Upper lobe of left lung (tissue), 6 donors: ENCODE measurements around the gene BNIP5. TPM values are rescaled to one million over a fixed set of nuclear protein-coding genes. Genes with fewer than 3 reads are reported as not detected.

ENCODE experiments used
- ATAC-seq, 2 donors: fragments of 200-7000 bp; cut with Tn5 transposase; one replicate each; pipeline ENCODE4 v1.9.1; 2022; ENCODE audit warnings: mild to moderate bottlenecking in 2 of 2, moderate library complexity in 2 of 2; ENCODE audit not compliant: low FRiP score in 2 of 2
- DNase-seq, 2 donors: peaks; one replicate each; pipeline ENCODE4 v3.0.0-alpha.2; 2019 to 2020
- H3K27ac ChIP-seq, 4 donors: fragments of 200-600 bp; sonication (generic); one replicate each; pipeline ENCODE4 v1.5.1; 2016 to 2019
- H3K27me3 ChIP-seq, 4 donors: fragments of 200-600 bp; sonication (generic); one replicate each; pipeline ENCODE4 v1.5.1; 2017 to 2019
- H3K36me3 ChIP-seq, 4 donors: fragments of 200-600 bp; sonication (generic); one replicate each; pipeline ENCODE4 v1.5.1; 2016 to 2019
- H3K4me1 ChIP-seq, 4 donors: fragments of 200-600 bp; sonication (generic); one replicate each; pipeline ENCODE4 v1.5.1; 2018 to 2019
- H3K4me3 ChIP-seq, 4 donors: fragments of 200-600 bp; sonication (generic); one replicate each; pipeline ENCODE4 v1.5.1; 2017 to 2019; ENCODE audit warnings: mild to moderate bottlenecking in 2 of 4, moderate library complexity in 1 of 4
- H3K9me3 ChIP-seq, 4 donors: fragments of 200-600 bp; sonication (generic); one replicate each; pipeline ENCODE4 v1.5.1; 2018 to 2019
- EP300 ChIP-seq, 4 donors: sonication (generic); formaldehyde crosslinking; IDR thresholded peaks; one replicate each; pipeline ENCODE4 v1.5.1; 2017; ENCODE audit warnings: antibody characterized with exemption in 4 of 4, control low read depth in 2 of 4
- POLR2A ChIP-seq, 4 donors: fragments of 450-650 bp; IDR thresholded peaks; one replicate each; pipeline ENCODE4 v1.5.1; 2016 to 2017; ENCODE audit warnings: antibody characterized with exemption in 4 of 4, mild to moderate bottlenecking in 2 of 4
- POLR2AphosphoS5 ChIP-seq, 2 donors: sonication (generic); formaldehyde crosslinking; IDR thresholded peaks; one replicate each; pipeline ENCODE4 v1.5.1; 2017; ENCODE audit warnings: antibody characterized with exemption in 2 of 2
- WGBS, 2 donors: methylation state at CpG; one replicate each; pipeline ENCODE4 v1.1.5; 2017 to 2018; 5-methylcytosine and 5-hydroxymethylcytosine counted together
- total RNA-seq, 6 donors: library from RNA; depleted of rRNA in 4 of 6; stranded (reverse); fragments of >200 nt in 4 of 6; gene quantifications; one replicate each; pipeline versions ENCODE4 v1.1.0 to v1.2.1, GENCODE V29; 2016 to 2021
- TF ChIP-seq, protein P1 (sequence below), 6 experiments: fragments of 450-650 bp in 4 of 6; fragments of 200-600 bp in 2 of 6; sonication (generic) in 2 of 6; IDR thresholded peaks; one replicate each; pipeline ENCODE4 v1.5.1; 2016 to 2019; ENCODE audit warnings: antibody characterized with exemption in 6 of 6
- donor health status: DM: no; HTN: no; CAD: no; lungs with moderate emphysema.
- donor health status: DM: no; HTN: yes; CAD: no; lungs with severe emphysema.

The BNIP5 gene
- total RNA-seq, 6 donors from 2014 or later, result 0.10 TPM; not detected in 5

DNA sequence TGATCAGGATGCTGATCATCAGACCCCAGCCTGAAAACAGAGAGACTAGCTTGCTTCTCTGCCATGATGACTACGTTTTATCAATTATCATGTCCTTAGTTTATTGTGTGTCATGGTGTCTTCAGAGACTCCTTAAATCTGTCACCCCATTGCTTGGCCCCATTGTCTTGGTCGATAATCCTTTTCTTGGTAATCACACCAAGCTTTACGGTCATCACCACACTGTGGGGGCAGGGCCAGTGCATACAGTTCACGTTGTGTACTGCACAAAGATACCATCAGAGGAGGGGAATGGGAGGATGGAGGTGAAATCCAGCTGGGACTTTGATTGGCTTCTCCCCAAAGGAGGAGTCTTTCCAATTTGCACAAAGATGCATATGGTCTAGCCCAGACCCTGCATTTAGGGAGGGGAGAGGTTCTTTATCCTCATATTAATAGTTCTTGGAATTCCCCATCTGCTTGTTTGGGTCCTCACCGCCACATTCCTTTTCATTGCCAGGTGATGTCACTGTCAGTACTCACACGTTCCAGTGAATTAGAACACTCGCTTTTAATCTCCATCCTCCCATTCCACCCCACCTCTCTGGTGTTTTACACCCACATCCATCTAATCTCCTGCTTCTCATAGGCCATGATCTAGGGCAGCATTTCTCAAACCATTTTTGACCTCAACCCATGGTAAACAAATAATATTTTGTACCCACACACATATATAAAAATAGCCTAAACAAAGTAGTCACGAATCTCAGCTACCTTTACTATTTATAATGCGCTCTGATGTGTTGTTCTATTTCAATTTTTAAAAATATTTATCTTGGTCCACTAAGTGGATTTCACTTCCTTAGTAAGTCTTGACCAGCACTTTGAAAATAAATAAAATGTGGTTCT is 45.1 kb upstream of the BNIP5 start:
- no peaks in the 10 kb centered on the region for H3K9me3 ChIP-seq
- peaks cover 3 to 7% (median 5%) of the 10 kb centered on the region in 4 donors for H3K4me1 ChIP-seq
- no peaks in the 10 kb centered on the region for H3K27me3 ChIP-seq
- 77% methylated on average over 9 of the region's 9 CpGs for WGBS, 2 donors
- H3K27ac ChIP-seq, result no peak overlapping the region
- no peak overlapping the region for H3K4me3 ChIP-seq
- ATAC-seq, result no peak
- no peaks in the 10 kb centered on the region for H3K36me3 ChIP-seq
- TF ChIP-seq EP300 (IDR thresholded peaks at IDR 0.05) (no peak), POLR2A (IDR thresholded peaks at IDR 0.05) (no peak), POLR2AphosphoS5 (IDR thresholded peaks at IDR 0.05) (no peak)
- TF ChIP-seq, protein P1, sequence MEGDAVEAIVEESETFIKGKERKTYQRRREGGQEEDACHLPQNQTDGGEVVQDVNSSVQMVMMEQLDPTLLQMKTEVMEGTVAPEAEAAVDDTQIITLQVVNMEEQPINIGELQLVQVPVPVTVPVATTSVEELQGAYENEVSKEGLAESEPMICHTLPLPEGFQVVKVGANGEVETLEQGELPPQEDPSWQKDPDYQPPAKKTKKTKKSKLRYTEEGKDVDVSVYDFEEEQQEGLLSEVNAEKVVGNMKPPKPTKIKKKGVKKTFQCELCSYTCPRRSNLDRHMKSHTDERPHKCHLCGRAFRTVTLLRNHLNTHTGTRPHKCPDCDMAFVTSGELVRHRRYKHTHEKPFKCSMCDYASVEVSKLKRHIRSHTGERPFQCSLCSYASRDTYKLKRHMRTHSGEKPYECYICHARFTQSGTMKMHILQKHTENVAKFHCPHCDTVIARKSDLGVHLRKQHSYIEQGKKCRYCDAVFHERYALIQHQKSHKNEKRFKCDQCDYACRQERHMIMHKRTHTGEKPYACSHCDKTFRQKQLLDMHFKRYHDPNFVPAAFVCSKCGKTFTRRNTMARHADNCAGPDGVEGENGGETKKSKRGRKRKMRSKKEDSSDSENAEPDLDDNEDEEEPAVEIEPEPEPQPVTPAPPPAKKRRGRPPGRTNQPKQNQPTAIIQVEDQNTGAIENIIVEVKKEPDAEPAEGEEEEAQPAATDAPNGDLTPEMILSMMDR (IDR thresholded peaks at IDR 0.05), result no peak
- DNase-seq, result no peak

DNA sequence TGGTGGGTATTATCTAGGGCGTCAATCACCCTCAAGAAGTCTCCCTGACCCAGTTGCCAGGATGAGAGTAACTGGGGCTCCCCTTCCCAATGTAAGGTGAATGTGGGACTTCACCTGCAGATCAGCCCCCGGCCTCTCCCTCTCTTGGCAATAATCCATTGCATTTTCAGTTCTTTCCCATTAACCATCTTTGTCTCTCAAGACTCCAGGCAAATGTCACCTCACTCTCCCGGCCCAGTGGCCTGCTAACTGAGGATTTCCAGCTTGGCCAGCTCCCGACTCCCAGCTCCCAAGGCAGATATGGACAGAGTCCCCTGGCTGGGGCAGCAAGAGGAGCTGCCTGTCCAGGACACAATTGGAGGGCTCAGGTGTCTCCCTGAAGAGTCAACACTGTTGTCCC is 43.5 kb upstream of the BNIP5 start:
- Histone ChIP-seq H3K4me1 (peaks cover 0 to 4% (median 0%) of the 10 kb centered on the region in 4 donors), H3K27ac (no peak overlapping the region), H3K9me3 (no peaks in the 10 kb centered on the region), H3K27me3 (no peaks in the 10 kb centered on the region), H3K4me3 (no peak overlapping the region), H3K36me3 (no peaks in the 10 kb centered on the region)
- no peak for DNase-seq
- WGBS, 2 donors, result 96% methylated on average over 4 of the region's 4 CpGs
- TF ChIP-seq POLR2A (IDR thresholded peaks at IDR 0.05) (no peak), EP300 (IDR thresholded peaks at IDR 0.05) (no peak)
- TF ChIP-seq, protein P1 (IDR thresholded peaks at IDR 0.05), result no peak
- ATAC-seq, result no peak

DNA sequence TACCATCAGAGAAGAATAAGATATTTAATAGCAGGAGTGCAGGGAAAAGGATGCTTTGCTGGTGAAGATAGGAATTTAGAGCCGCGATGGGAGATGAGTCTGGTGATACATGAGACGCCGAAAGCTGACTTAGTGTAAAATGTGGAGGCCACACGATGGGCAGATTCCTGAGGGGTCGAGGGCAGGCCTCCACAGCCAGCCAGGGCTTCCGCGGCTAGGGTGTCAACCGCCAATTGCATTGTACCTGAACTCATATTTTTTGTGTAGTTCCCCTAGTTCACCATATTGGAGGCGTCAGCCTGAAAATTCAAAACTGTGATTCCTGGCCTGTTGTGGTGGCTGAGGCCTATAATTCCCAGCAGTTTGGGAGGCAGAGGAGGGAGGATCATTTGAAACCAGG is 42.2 kb upstream of the BNIP5 start:
- no peaks in the 10 kb centered on the region for H3K36me3 ChIP-seq
- H3K27ac ChIP-seq, result no peak overlapping the region
- H3K27me3 ChIP-seq, result no peaks in the 10 kb centered on the region
- peak in 1 of 2 donors; percentile 41 for DNase-seq
- H3K4me1 ChIP-seq, result peaks cover 0 to 4% (median 0%) of the 10 kb centered on the region in 4 donors
- no peaks in the 10 kb centered on the region for H3K9me3 ChIP-seq
- no peak for ATAC-seq
- 91 to 93% methylated on average over 10 of the region's 10 CpGs for WGBS, 2 donors
- TF ChIP-seq, protein P1 (IDR thresholded peaks at IDR 0.05), result no peak
- TF ChIP-seq EP300 (IDR thresholded peaks at IDR 0.05) (no peak), POLR2A (IDR thresholded peaks at IDR 0.05) (no peak), POLR2AphosphoS5 (IDR thresholded peaks at IDR 0.05) (no peak)
- no peak overlapping the region for H3K4me3 ChIP-seq

DNA sequence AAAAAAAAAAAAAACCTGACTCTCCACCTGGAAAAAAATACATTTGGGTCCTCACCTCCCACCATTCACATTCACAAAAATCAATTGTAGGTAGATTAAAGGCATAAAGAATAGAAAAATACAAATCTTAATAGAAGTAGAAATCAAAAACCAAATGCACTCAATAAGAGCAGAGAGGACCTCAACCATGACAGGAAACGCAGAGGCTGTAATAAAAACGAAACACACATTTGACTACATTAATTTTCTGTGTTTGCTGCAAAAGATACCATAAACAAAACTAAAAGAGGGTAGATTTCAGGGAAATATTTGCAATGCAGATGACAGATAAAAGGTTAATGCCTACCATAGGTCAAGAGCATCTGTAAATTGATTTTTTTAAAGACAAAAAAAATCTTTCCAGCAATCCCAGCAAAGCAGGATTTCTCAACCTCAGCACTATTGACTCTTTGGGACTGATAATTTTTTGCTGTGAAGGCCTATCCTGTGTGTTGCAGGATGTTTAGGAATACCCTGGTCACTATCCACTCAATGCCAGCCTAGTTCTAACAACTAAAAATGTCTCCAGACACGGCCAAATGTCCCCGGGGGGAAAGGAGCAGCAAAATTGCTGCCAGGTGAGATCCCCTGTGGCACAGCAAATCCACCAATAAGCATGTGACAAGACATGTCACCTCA is 41.7 kb upstream of the BNIP5 start:
- ATAC-seq (no peak), DNase-seq (no peak)
- H3K4me1 ChIP-seq, result no peaks in the 10 kb centered on the region
- H3K27me3 ChIP-seq, result no peaks in the 10 kb centered on the region
- no peak overlapping the region for H3K4me3 ChIP-seq
- H3K9me3 ChIP-seq, result no peaks in the 10 kb centered on the region
- WGBS, 2 donors, result 85 to 90% methylated on average over 4 of the region's 4 CpGs
- H3K27ac ChIP-seq, result no peak overlapping the region
- no peaks in the 10 kb centered on the region for H3K36me3 ChIP-seq
- TF ChIP-seq POLR2AphosphoS5 (IDR thresholded peaks at IDR 0.05), result no peak

DNA sequence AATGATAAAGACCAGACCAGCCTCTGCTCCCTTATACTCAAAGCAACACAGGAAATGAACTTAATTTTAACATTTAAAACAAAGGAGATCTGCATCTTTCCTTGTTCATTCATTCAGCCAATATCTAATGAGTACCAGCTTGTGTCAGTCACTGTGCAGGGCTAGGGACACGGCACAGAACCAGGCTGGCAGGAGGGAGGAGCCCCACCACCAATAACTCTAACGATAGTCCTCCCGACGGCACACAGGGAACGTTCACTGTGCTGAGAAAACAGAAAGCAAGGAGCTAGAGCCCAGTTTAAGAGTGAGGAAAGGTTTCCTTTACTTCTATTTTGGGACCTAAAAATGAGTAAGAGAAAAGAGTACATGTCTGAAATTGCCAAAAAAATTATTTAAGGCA is 40.9 kb upstream of the BNIP5 start:
- Histone ChIP-seq H3K4me1 (no peaks in the 10 kb centered on the region), H3K4me3 (no peak overlapping the region), H3K36me3 (no peaks in the 10 kb centered on the region), H3K27ac (no peak overlapping the region), H3K27me3 (no peaks in the 10 kb centered on the region), H3K9me3 (no peaks in the 10 kb centered on the region)
- TF ChIP-seq POLR2A (IDR thresholded peaks at IDR 0.05), result no peak
- TF ChIP-seq, protein P1 (IDR thresholded peaks at IDR 0.05), result no peak
- TF ChIP-seq EP300 (IDR thresholded peaks at IDR 0.05), result no peak
- TF ChIP-seq POLR2AphosphoS5 (IDR thresholded peaks at IDR 0.05), result no peak
- no peak for ATAC-seq
- WGBS, 2 donors, result 80% methylated on average over 5 of the region's 5 CpGs
- no peak for DNase-seq
